Neural progenitor cell (in vitro differentiated cells): ENCODE measurements around the gene GLYATL2.

Experiments
- CTCF ChIP-seq: fragments of 200-600 bp; sonication (generic); IDR thresholded peaks from 2 replicates; pipeline ENCODE4 v1.5.1; 2017; ENCODE audit warnings: antibody characterized with exemption, mild to moderate bottlenecking
- EZH2 ChIP-seq: fragments of 200-600 bp; sonication (generic); IDR thresholded peaks from 2 replicates; pipeline ENCODE4 v1.6.1; 2017; ENCODE audit warnings: antibody characterized with exemption, mild to moderate bottlenecking, moderate library complexity

- TF ChIP-seq EZH2, result no peak
- TF ChIP-seq CTCF, result no peak
Measured at GRCh38 chr11:58864335-58864734, 19.8 kb upstream of the GLYATL2 start.
